ENCODE measurements around the gene LIPN.
"Not testable (repeated sequence)": the region's sequence is repeated elsewhere in the genome, so short reads cannot be mapped to it uniquely, and the experiment has no call there.

The LIPN gene
- 0 reads per million in 2 donors for total RNA-seq

DNA sequence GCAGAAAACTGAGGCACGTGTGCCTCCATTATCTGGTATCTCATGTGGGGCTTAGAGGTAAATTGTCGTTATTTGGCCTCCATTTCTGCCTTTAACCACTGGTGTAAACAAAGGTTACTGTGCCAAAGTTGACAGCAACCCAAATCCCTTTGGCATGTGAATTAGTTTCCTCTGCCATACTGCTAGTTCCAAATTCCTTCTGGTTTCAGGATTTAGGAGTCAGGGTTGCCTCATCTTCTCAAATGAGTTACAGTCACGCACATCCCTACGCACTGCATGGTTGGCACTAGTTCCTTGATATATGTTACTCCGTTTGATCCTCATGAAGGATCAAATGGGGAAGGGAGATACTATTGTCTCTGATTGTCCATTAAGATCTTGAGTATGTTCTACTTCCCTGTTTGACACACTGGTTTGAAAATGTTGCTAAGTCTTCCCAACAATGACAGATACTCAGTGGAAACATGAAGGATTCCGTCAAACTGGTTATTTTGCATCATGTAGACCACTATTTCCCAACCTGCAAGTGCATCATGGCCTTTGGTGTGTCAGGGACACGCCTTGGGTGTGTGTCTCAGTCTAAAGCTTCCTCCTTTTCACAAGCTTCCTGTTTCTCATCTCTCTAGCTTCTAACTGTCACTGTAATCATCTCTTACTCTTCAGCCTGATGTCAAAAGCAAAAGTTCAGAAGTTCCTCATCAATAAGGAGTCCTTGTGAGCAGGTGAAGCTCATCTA, at the start of gene LIPN:
TSS of gene LIPN (plus strand) at position 655 of the 736 bp plus-strand sequence. CDS start 1,386 bp downstream, outside the sequence.
- DNase-seq, result no peak

DNA sequence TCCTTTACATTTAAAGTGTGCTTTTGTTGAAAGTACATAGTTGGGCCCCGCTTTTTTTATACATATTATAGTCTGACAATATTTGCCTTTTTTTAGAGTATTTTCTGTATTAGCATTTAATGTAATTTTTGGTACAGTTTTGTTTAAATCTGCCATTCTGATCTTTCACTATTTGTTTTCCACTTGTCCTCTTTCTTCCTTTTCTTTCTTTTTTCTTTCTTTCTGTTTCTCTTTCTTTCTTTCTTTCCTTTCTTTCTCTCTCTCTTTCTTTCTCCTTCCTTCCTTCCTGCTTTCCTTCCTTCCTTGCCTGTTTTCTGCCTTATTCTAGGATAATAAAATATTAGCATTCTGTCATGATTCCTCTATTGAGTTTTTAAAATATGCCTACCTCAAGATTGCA, 44.3 kb upstream of the LIPN start:
- no peak for DNase-seq

DNA sequence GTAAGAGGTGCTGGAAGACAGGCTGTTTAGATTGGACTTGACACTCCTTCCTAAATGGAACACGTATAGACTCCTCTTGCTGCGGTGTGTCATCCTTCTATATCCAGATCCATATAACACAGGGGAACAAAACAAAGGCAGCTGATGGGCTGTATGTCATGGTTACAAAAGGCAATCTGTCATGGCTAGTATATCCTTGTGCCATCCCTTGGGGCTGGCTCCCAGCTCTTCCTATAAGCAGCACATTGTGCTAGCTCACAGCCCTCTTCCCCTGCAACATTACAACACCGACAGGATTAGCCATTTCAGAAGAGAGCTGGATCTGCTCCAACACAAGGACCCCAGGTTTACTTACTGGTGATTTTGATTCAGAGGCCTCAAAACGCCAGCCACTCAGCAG, 38.4 kb upstream of the LIPN start:
- no peak for DNase-seq

- DNase-seq, result no peak
Observed at GRCh38 chr10:88725798-88726197, 34.0 kb upstream of the LIPN start.

GRCh38 chr10:88728107-88728763, 31.6 kb upstream of the LIPN start:
- DNase-seq, result no peak

- DNase-seq, result no peak
Observed at GRCh38 chr10:88730864-88731263, 29.0 kb upstream of the LIPN start.

DNA sequence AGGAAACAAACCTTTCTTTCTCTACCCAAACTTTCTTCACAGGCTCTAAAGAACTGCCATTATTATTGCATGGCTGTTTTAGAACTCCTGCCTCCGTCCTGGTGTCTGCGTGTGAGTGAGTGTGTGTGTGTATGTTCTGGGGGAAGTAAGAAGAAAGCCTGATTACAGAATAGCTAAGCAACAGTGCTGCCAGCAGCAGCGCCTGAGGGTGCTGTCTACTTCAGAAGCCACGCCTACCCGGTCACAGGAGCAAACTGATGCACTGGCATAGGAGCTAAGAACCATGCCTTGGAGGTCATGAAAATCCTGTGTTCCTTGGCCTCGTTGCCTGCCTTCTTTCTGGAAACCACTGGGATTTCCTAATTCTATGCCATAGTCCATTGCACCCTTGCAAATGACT, 28.5 kb upstream of the LIPN start:
- DNase-seq, result no peak

- no peak for DNase-seq
Observed at GRCh38 chr10:88733215-88733614, 26.6 kb upstream of the LIPN start.

DNA sequence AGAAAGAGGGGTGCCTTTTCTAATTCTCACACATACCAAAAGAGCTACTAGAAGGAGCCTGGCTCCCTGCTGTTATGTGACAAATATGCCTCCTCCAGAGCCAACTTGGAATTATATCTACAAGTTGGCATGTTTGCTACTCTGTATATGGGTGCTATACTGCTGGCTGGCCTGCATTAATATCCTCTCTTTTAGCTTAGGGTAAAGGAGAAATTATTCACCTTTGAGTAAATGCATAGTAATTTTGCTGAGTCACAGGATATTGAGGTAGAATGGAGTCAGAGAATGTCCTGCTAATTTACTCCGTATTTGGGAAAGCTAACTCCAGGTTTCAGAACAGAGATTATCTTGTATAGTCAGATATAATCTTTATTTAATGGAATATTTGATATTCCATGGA, 24.2 kb upstream of the LIPN start:
- DNase-seq, result no peak

- DNase-seq, result not testable (repeated sequence)
Observed at GRCh38 chr10:88741921-88742320, 17.9 kb upstream of the LIPN start.

DNA sequence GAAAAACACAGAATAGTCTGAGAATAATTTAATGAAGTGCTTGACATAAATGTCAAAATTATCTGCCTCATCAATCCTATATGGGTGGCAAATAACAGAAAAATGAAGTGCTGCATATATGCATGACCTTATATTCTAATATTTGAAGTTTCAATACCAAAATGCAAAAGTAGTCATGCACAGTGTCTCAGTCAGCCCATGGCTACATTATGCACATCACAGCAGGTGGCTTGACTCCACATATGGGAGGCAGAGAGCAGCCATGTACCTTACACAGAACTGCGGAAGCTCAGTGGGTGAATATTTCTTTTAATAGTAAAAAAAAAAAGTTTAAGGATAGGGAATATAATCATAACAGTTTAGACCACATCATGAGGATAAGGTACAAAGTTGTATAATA, 17.4 kb upstream of the LIPN start:
- DNase-seq, result no peak

DNA sequence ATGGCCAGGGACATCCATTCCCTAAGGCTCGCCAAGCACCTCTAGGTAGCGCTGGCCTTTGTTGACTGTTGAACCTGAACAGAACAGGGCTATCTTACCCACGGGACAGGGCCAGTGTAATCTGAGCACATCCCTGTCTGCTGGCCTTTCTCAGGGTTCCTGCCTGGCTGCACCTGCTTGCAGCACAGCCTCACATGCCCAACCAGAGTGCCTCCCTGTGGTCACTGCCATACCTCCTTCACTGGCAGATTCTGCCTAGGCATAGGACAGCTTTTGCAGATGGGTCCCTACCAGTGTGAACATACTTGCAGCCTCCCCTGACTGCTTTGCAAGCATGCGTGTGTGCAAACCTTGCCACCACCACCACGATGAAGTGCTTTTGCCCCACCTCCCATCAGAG, 15.8 kb upstream of the LIPN start:
- no peak for DNase-seq

GRCh38 chr10:88745633-88746032, 14.2 kb upstream of the LIPN start:
- no peak for DNase-seq

DNA sequence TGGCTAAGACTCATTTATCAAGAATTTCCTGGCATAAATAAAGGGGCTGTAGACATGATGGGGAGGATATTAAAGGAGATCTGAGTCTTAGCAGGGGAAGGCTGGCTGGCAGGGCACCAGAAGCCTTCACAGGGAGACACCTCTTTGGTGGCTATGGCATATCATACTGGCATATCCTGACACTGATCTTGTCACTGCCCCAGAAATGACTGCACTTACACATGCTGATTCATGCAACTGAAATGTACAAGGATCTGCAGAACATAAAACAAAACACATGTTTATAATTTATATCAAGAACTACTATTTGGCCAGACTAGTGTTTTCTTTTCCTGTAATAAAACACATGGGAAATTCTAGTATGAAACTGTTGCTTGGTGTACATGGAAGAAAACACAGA, 5.5 kb upstream of the LIPN start:
- no peak for DNase-seq

DNA sequence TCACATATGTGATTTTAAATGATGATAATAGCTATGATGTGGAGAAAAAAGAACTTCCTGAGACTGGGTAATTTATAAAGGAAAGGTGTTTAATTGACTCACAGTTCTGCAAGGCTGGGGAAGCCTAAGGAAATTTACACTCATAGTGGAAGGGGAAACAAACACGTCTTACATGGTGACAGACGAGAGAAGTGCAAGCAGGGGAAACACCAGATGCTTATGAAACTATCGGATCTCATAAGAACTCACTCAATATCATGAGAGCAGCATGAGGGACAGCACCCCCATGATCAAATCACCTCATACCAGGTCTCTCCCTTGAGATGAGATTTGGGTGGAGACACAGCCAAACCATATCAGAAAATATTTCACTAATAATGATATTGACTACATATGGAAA, 4.1 kb upstream of the LIPN start:
- DNase-seq, result no peak

DNA sequence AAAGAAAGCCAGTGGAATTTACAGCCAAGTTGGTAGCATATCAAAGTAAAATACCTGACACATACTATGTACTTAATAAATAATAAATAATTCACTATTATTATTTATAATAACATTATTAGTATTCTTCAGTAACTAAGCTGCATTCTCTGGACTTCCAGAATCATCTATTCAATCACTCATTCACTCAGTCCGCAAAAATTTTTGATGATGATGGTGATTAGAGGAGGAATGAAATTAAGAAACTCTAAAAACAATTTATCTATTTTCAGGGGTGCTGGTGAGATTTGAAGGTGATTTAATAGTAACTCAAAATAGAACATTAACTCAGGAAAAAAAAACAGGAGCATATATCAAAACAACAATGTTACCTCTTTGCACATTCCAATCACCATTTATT, 3.2 kb upstream of the LIPN start:
- no peak for DNase-seq

DNA sequence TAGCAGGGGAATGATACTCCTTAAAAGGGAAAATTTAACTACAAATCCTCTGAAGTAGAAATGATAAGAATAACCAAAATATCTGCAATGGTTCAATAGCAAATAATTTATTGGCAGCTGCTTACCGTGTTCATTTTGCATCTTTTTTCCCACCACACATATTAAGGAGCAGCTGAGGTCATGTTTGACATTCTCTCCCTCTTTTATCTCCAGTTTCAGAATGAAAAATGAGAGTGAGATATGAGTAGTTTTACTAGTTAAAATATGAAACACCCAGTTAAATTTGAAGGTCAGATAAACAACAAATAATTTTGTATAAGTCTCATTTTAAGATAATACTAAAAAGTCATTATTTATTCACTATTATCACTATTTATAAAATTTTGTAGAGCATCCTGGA, 3.1 kb downstream of the LIPN start:
- no peak for DNase-seq

DNA sequence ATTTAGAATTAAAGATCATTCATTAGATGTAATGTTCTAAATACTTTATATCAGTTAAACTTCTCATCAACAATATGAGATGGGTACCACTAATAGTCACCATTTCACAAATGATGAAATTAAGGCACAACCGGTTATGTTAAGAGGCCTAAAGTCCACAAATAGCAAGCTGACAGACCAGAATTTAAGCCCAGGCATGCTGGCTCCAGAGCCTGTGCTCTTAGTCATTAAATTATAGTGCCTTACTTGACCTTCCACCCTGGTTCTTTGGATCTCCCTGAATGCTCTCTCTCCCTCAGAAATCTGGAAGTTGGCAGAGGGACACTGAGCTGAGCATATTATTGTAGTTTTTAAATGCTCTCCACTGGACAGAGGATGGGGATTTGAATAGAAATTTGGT, 3.6 kb downstream of the LIPN start:
- no peak for DNase-seq

- no peak for DNase-seq
Observed at GRCh38 chr10:88764110-88764509, 4.3 kb downstream of the LIPN start.

DNA sequence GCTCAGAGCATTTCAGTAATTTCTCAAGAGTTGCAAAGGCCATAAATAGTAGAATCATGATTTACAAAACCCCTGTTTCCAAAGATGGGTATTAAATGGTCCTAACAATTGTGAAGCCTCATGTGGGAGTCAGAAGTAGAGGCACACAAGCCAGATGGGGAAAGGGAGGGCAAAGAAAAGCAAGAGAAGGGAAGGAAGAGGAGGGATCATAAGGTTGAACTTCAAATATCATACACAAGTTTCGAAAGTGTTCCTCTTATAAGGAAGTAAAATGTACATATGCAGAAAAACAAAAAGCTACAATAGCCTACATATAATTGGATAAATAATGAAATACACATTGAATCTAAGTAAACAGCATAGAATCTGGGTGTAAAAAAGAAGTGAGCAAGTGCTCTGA, 6.0 kb downstream of the LIPN start:
- no peak for DNase-seq

GRCh38 chr10:88769384-88769783, 9.6 kb downstream of the LIPN start:
- DNase-seq, result no peak

DNA sequence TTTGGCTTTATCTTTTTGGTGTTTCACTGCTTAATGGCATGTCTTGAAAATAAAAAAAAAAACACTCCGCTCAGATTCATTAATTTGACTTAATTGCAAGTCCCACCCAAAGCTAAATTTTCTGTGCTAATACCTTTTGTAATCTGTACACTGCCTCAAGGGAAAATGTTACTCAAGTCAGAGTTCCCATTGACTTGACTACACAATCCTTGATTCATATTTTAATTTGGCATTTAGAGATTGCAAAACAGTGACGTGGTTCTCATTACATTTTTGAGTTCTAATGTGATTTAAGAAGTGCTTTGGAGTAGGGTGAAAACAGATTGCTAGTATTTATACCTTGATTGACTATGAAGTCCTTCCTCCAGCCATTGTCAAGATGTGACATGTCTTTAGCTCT, 21.4 kb downstream of the LIPN start:
- no peak for DNase-seq

DNA sequence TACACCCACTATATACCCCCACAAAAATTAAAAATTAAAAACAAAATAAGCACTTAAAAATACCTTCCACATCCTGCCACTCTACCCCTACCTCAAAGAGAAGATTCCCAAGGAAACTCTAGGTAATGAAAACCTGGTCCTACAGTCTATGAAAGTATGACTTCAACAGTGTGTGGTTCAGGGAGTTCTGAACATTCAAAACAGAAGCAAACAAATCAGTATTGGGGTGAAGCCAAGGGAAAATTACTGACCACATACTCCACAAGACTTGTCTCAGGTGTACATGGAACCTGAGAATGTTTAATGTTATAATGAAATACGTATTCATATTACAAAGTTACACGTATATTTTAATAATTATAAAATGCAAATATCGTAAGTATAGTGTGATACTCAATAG, 22.4 kb downstream of the LIPN start:
- no peak for DNase-seq

- no peak for DNase-seq
Observed at GRCh38 chr10:88783724-88784123, 23.9 kb downstream of the LIPN start.

Data from T-helper 9 cell (primary cell).